Transverse colon (tissue), 4 donors: ENCODE data around the gene BMP6.

Experiments used
- POLR2A ChIP-seq: fragments of 450-650 bp; IDR thresholded peaks from one replicate; pipeline ENCODE4 v1.6.1; 2016; ENCODE audit warnings: antibody characterized with exemption, mild to moderate bottlenecking, moderate library complexity
- POLR2AphosphoS5 ChIP-seq, 3 donors: sonication (generic); formaldehyde crosslinking; IDR thresholded peaks; one replicate each; pipeline ENCODE4 v1.6.1; 2016; ENCODE audit warnings: antibody characterized with exemption in 3 of 3
- TF ChIP-seq, protein P1 (sequence below), 5 experiments: fragments of 200-600 bp in 3 of 5; fragments of 450-650 bp in 2 of 5; sonication (generic) in 3 of 5; IDR thresholded peaks; 1 replicate in 2 of 5; 2 replicates in 3 of 5; pipeline ENCODE4 v1.5.1; 2016 to 2017; ENCODE audit warnings: antibody characterized with exemption in 5 of 5, inconsistent platforms in 3 of 5, mild to moderate bottlenecking in 2 of 5, moderate library complexity in 1 of 5

DNA sequence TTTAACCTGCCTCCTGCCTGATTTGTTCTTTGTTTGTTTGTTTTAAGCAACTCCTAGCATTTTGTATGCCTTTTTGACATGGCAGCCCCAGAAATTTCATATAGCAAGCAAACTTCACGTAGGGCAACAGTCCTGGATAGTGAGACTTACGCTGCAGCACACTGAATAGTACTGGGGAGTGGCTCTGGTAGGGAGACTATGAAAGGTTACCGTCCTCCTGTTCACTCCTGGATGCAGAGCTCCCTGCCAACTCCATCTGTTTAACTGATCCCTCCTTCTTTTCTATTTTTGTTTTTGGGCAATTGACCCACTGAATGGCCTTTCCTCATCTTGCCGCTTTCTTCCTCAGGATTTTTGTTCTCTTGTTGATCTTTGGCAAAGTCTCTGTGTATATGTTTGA lies 44.5 kb upstream of the BMP6 start:
- TF ChIP-seq POLR2AphosphoS5 (IDR thresholded peaks at IDR 0.05) = no peak
- TF ChIP-seq POLR2A = no peak
- TF ChIP-seq, protein P1, sequence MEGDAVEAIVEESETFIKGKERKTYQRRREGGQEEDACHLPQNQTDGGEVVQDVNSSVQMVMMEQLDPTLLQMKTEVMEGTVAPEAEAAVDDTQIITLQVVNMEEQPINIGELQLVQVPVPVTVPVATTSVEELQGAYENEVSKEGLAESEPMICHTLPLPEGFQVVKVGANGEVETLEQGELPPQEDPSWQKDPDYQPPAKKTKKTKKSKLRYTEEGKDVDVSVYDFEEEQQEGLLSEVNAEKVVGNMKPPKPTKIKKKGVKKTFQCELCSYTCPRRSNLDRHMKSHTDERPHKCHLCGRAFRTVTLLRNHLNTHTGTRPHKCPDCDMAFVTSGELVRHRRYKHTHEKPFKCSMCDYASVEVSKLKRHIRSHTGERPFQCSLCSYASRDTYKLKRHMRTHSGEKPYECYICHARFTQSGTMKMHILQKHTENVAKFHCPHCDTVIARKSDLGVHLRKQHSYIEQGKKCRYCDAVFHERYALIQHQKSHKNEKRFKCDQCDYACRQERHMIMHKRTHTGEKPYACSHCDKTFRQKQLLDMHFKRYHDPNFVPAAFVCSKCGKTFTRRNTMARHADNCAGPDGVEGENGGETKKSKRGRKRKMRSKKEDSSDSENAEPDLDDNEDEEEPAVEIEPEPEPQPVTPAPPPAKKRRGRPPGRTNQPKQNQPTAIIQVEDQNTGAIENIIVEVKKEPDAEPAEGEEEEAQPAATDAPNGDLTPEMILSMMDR (IDR thresholded peaks at IDR 0.05) = no peak
